Inflammatory macrophage treated with lipopolysaccharide for 1 hour (primary cell): Measurements from ENCODE around the gene CDK5RAP1.

Experiments used
- DNase-seq, 2 donors: peaks; one replicate each; pipeline ENCODE4 v3.0.0-alpha.2; 2020 to 2022

CDK5RAP1 gene

DNA sequence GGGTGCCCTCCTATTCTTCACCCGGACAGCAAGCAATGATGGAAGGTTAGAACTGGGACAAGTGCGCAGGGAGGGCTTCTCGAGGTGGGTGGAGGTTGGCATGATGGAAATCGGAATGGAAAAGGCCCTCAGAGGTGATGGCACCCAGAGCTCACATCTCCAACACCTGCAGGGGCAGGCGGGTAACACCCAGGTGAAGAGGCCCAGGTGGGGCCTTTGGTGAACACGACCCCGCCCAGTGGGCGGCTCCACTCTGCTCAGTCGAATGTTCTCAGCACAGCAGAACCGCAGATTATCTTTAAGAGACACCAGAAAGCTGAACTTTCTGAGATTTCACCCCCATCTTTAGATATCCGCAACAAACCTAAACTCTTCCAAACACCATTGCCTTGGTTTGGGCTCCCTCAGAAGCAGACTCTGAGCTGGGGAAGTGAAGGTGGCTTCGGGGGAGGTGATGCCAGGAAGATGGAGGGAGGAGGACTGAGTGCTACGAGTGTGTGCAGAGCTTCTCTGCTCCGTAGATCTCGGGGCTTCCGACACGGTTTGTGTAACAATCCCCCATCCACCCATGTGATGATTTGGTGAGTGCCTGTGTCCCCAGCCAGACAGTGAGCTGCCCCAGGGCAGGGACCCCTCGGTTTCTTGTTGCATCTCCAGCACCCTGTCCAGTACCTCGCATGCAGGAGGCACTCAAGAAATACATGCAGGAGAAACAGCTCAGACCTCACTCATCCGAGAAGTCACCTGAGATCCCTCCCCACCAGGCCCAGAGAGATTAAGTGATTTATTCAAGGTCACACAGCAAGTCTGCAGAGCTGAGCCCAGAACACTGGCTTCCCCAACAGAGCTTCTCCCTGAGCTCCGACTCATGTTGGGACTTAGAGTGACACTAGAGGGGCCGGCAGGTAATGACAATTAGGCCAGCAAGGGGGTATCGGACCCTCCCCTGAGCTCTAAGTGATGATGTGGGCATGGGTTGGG is 72.9 kb downstream of the CDK5RAP1 start:
- no peak for DNase-seq

DNA sequence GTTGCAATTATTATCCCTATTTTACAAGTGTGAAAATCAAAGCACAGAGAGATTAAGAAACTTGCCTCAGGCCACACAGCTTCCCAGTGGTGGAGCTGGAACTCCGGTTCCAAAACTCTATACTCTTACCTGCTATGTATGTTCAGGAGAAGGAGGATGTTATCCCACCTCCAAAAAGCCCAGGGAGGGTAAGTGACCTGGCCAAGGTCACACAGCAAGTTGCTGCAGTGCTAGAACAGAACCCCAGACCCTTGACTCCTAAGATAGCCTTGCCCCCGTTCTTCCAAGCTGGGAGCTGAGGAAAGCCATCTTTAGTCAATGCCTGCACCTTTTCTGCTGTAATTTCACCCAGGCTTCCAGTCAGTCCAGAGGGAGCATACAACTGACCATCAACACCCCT is 76.0 kb downstream of the CDK5RAP1 start:
- no peak for DNase-seq

DNA sequence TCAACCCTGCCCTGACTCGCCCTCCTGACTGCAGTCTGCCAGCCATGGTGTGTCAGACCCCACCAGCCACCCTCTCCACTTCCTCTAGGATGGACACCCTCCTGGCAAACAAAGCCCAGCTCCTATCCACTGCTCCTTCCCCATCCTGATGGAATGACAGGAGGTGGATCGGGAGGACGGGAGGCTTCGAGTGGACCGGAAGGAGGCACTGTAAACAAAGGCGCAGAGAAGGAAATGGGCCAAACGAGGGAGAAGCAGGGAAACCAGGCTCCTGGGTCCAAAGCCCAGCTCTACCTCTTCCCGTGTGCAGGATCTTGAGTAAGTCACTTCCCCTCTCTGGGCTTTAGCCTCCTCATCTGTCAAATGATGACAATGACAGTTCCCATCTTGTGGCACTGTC is 78.1 kb downstream of the CDK5RAP1 start:
- DNase-seq: no peak

DNA sequence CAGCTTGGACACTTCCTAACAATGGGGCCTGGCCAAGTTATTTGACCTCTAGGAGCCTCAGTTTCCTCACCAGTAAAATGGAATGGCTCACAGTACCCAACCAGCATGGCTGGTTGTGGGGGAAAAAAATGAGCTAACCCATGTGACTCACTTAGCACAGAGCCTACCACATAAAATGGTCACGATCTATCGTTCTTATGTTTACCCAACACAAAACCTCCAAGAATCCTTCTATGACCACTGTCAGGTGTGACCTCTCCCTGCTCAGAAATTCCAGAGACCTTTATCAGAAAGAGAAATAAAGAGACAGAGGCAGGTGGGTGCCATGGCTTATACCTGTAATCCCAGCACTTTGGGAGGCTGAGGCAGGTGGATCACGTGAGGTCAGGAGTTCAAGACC is 78.9 kb downstream of the CDK5RAP1 start:
- no peak for DNase-seq

DNA sequence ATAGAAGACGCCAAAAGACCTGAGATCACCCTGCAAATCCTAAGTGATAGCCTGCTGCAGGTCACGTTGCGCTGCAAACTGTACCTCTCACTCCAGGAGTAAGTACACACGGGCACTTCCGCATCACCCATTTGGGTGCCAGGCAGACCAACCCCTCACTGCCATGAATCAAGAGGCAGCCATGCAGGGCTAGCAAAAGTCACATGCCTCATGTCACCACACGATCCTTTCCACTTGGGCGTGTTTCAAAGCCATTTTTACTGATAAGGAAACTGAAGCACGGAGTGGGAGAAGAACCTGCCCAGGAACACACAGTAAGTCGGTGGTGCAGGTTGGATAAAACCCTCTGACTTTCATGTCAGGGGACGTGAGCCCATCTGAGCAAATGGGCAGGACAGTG is 81.3 kb downstream of the CDK5RAP1 start:
- no peak for DNase-seq

DNA sequence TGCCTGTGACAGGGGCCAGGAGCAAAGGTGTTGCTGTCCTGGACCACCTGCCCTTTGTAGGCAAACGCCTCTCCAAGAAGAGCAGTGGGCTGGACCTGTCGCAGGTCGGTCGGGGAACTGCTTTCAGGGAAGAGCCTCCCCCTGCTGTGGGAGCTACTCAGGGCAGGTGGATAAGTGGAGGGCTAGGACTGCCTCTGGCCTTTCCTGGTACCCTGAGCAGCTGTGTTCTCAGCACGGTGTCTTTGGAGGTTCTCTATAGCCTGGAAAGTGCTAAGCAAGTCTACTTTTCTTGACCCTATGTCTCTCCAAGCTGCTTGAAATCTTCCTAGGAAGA is 83.3 kb downstream of the CDK5RAP1 start:
- DNase-seq: no peak

DNA sequence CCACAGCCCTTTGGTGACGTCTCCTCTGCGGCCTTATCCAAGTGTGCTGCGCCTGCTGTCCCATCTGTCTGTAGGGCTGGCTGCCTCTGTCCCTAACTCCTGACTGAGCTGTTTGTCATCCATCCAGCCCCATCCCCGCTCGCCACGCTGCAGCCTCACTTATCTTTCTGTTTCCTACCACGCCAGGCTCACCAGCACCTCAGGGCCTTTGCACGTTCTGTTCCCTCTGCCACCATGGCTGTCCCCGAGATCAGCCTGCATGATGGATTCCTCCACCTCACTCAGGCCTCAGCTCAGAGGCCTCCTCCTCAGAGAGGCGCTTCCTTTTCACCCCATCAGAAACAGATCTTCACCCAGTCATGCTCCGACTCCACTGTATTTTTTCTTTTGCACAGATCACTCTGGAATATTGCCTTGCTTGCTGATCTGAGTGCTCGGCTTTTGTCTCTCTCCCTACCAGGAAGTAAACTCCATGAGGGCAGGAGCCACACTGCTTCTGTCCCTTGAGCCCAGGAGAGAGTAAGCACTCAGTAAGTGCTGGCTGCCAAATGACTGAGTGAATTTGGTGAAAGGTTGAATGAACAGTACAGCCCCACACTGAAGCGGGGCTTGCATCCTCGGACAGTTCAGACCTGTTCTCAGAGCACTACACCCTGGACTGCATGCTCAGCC is 83.8 kb downstream of the CDK5RAP1 start:
- DNase-seq: no peak

DNA sequence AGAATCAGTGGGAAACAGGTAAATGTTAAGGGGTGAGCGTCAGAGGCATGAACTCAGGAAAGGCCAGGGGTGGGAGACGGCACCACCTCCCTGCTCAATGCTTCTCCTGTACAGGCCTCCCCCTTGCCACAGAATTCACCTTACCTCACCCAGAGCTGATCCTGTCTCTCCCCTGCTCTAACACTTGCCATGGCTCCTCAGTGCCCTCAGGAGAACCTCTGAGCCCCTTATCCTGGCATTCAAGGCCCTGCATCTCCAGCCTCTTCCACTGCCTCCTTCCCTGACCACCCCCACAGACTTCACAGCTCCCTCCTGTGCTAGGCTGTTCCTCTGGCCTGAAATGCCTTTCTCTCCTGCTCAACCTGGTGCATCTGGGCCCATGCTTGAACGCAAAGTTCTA is 84.4 kb downstream of the CDK5RAP1 start:
- no peak for DNase-seq

DNA sequence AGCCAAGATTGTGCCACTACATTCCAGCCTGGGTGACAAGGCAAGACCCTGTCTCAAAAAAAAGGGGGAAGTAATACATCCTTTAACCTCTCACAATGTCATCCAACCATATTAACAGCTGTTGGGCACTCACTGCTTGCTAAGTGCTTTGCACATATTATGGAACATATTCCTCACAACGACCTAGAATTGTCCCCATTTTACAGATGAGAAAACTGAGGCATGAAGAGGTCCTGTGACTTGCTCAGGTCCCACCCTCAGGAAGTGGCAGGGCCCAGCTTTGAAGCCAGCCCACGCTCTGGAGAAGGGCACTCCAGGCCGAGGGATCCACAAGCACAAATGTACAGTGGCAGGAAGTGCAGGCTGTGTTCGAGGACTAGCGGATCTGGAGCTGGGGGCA is 85.0 kb downstream of the CDK5RAP1 start:
- no peak for DNase-seq

DNA sequence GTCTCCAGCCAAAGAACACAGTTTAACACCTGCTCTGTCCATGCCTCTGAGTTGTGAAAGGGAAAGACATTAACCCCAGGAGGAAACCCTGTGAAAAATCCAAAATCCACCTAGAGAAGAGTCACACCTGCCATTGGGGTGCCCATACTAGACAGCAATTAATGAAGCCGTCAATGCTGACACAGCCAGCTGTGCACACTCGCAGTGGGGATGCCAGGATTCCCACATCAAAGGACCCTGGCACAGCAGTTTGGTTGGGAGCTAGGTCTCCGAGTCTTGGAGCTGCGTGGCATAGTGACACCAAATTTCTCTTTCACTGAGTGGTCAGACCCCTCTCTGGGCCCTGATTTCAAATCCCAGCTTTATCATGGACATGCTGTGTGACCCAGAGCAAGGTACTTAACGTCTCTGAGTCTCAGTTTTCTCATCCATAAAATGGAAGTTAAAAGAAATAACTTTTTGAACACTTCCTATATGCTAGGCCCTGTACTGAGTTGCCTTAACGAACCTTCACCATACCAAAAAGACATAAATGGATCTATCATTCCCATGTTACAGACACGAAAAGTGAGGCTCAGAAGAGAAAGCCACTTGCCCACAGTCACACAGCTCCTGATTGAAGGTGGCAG is 87.5 kb downstream of the CDK5RAP1 start:
- DNase-seq: no peak

DNA sequence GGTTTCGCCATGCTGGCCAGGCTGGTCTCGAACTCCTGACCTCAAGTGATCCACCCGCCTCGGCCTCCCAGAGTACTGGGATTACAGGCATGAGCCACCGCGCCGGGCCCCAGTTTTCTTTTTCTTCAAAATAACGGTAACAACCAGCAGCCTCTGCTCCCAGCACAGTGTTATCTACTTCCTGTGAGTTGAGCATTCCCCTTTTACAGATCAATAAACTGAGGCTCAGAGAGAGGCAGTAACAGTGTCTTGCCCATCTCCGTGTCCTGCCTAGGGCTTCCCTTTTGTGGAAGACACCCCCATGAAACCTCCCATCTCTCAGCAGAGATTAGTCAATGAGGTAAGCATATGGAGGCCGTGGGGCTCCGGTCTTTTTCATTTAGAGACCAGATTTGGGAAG is 88.7 kb downstream of the CDK5RAP1 start:
- no peak for DNase-seq

DNA sequence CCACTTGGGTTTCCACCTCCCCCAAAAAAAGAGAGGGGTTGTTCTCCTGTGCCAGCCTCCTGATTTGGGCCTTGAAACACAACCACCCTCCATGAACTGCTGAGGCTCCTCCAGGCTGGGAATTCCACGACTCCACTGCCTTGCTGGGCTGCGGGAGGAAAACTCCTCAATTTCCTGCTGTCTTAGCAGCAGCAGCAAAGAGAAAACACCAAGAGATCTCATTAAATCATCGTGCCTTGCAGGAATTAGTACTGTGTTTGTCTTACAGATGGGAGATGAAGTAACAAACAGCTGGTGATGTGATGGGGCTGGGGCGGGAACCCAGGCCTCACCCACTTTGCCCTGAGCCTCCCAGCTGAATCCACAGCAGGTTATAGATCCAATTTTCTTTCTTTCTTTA is 89.3 kb downstream of the CDK5RAP1 start:
- no peak for DNase-seq

DNA sequence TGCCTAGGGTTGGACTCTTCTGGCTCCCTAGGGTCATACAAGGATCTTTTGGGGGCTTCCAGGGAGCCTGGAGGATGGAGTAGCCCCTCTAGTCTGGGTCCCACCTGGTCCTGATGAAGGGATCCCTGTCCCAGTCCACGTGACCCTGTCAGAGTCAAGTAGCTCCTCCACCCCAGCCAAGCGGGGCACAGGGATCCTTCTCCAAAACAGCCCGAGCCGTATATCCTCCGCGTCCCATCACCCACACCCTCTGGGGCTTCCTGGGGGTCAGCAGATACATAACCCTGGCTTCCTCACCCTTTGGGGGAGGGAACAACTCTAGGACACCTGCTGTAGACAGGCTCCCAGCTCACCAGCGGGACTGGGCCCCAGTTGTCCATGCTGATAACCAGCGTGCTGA is 90.3 kb downstream of the CDK5RAP1 start:
- DNase-seq: no peak

DNA sequence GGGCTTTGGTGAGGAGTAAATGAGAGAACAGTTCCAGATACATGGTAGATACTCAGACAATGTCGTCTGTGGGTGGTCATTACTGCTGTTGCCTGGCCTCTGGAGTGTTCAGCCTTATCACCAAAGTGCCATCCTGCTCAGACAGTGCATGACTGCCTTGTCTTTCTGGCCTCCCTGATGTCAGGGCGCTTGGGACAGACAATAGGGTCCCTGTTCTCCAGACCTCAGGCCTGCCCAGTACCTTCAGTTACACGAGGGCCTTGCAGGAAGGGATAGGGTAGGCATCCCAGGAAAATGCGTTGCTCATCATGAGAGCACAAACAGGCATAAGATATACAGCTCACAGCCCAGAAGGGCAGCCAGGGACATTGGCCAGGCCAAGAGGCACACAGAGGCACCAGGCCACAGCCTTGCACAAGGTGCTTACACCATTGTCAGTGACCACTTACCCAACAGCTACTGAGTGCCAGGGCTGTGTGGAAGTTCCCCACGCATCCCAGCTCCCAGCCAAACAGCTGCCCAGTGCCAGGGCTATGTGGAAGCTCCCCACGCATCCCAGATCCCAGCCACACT is 90.9 kb downstream of the CDK5RAP1 start:
- no peak for DNase-seq

DNA sequence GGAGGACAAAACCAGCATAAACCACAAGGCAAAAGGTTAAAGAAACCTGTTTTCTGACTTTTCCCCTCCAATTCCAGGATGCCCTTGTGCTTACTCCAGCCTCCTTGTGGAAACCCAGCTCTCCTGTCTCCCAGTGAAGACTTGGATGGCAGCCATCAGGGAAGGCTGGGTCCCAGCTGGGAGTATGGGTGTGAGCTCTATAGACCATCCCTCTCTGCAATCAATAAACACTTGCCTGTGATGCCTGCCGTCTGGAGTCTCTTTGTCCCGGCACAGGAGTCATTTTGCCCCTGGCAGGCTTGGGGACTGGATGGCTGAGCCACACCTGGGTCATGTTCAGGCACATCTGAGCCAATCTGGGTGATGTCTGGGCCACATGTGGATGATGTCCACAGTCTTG is 91.7 kb downstream of the CDK5RAP1 start:
- DNase-seq: no peak
